IPS DF 6.9 (cell line): ENCODE results near the gene FOLR2.
"Not testable (repeated sequence)": the region's sequence is repeated elsewhere in the genome, so short reads cannot be mapped to it uniquely, and the experiment has no call there.

Experiments
- DNase-seq: peaks from one replicate; pipeline ENCODE4 v3.0.0-alpha.2; 2013; ENCODE audit warnings: low read depth, low spot score
- H3K27ac ChIP-seq: one replicate; pipeline ENCODE4 v1.5.1; 2013; ENCODE audit warnings: low read length, control low read depth
- H3K27me3 ChIP-seq: 2 replicates; pipeline ENCODE4 v1.6.1; 2013; ENCODE audit warnings: mild to moderate bottlenecking, low read length; ENCODE audit not compliant: control insufficient read depth, insufficient read depth
- H3K36me3 ChIP-seq: 2 replicates; pipeline ENCODE4 v1.6.1; 2013; ENCODE audit warnings: low read length; ENCODE audit not compliant: control insufficient read depth, insufficient read depth
- H3K4me1 ChIP-seq: 2 replicates; pipeline ENCODE4 v1.6.1; 2013; ENCODE audit warnings: low read length; ENCODE audit not compliant: control insufficient read depth, insufficient read depth
- H3K4me3 ChIP-seq: 2 replicates; pipeline ENCODE4 v1.5.1; 2013; ENCODE audit warnings: mild to moderate bottlenecking, low read length
- H3K9me3 ChIP-seq: 2 replicates; pipeline ENCODE4 v1.6.1; 2013; ENCODE audit warnings: low read length, inconsistent platforms; ENCODE audit not compliant: control insufficient read depth, insufficient read depth
- WGBS: extraction: QIAGEN DNeasy Blood & Tissue Kit; methylation state at CpG from one replicate; pipeline ENCODE4 v1.1.7; 2013; ENCODE audit warnings: mixed read lengths, missing lambda C conversion rate; ENCODE audit not compliant: insufficient read length, insufficient coverage; 5-methylcytosine and 5-hydroxymethylcytosine counted together

The FOLR2 gene

GRCh38 chr11:72216638-72217037, at the start of gene FOLR2:
Gene FOLR2 (plus strand): TSS chr11:72216794. CDS start chr11:72218585, 1,791 bp downstream.
- Histone ChIP-seq H3K4me1 (no peaks in the 10 kb centered on the region), H3K9me3 (no peaks in the 10 kb centered on the region), H3K27me3 (no peaks in the 10 kb centered on the region), H3K36me3 (no peaks in the 10 kb centered on the region), H3K27ac (no peak within 1 kb of the TSS), H3K4me3 (no peak within 1 kb of the TSS)
- no peak for DNase-seq
- WGBS = no CpG with 5 or more reads among the region's 6 CpGs

- H3K4me3 ChIP-seq, DNase-seq, H3K9me3 ChIP-seq, H3K4me1 ChIP-seq, H3K27me3 ChIP-seq, H3K36me3 ChIP-seq, H3K27ac ChIP-seq: not testable (repeated sequence)
- WGBS = no CpG with 5 or more reads among the region's 5 CpGs
Measured at GRCh38 chr11:72169046-72169555, 47.5 kb upstream of the FOLR2 start.

GRCh38 chr11:72169754-72170153, 46.8 kb upstream of the FOLR2 start:
- not testable (repeated sequence) for H3K27ac ChIP-seq, DNase-seq, H3K4me1 ChIP-seq, H3K9me3 ChIP-seq, H3K36me3 ChIP-seq, H3K4me3 ChIP-seq, H3K27me3 ChIP-seq
- WGBS = no CpG with 5 or more reads among the region's 3 CpGs

- WGBS = no CpG with 5 or more reads among the region's 4 CpGs
- H3K9me3 ChIP-seq = not testable (repeated sequence)
Measured at GRCh38 chr11:72172043-72172442, 44.6 kb upstream of the FOLR2 start.

GRCh38 chr11:72173291-72173690, 43.3 kb upstream of the FOLR2 start:
- no peak overlapping the region for H3K27ac ChIP-seq
- no CpG with 5 or more reads among the region's 3 CpGs for WGBS

More at GRCh38 chr11:72172043-72172442, 44.6 kb upstream of the FOLR2 start:
- H3K27ac ChIP-seq, H3K4me1 ChIP-seq, H3K36me3 ChIP-seq, DNase-seq, H3K27me3 ChIP-seq, H3K4me3 ChIP-seq: not testable (repeated sequence)

GRCh38 chr11:72174302-72175070, 42.1 kb upstream of the FOLR2 start:
- no peak overlapping the region for H3K27ac ChIP-seq
- no peaks in the 10 kb centered on the region for H3K36me3 ChIP-seq
- H3K27me3 ChIP-seq = no peaks in the 10 kb centered on the region
- no CpG with 5 or more reads among the region's 8 CpGs for WGBS
- H3K4me3 ChIP-seq = no peak overlapping the region
- no peak for DNase-seq
- no peaks in the 10 kb centered on the region for H3K9me3 ChIP-seq
- H3K4me1 ChIP-seq = no peaks in the 10 kb centered on the region

More at GRCh38 chr11:72173291-72173690, 43.3 kb upstream of the FOLR2 start:
- no peak for DNase-seq
- Histone ChIP-seq H3K36me3 (no peaks in the 10 kb centered on the region), H3K4me3 (no peak overlapping the region), H3K9me3 (no peaks in the 10 kb centered on the region), H3K27me3 (no peaks in the 10 kb centered on the region), H3K4me1 (no peaks in the 10 kb centered on the region)

- no peaks in the 10 kb centered on the region for H3K27me3 ChIP-seq
- no peaks in the 10 kb centered on the region for H3K36me3 ChIP-seq
- no peak overlapping the region for H3K27ac ChIP-seq
- no peak for DNase-seq
- no peaks in the 10 kb centered on the region for H3K9me3 ChIP-seq
- no CpG with 5 or more reads among the region's 6 CpGs for whole genome bisulfite sequencing
- H3K4me3 ChIP-seq = no peak overlapping the region
- H3K4me1 ChIP-seq = no peaks in the 10 kb centered on the region
Measured at GRCh38 chr11:72177656-72178055, 38.9 kb upstream of the FOLR2 start.

GRCh38 chr11:72179049-72179803, 37.4 kb upstream of the FOLR2 start:
- Histone ChIP-seq H3K4me1 (no peaks in the 10 kb centered on the region), H3K36me3 (no peaks in the 10 kb centered on the region), H3K27ac (no peak overlapping the region), H3K9me3 (no peaks in the 10 kb centered on the region), H3K4me3 (no peak overlapping the region), H3K27me3 (no peaks in the 10 kb centered on the region)
- no CpG with 5 or more reads among the region's 7 CpGs for WGBS
- no peak for DNase-seq

- no peak for DNase-seq
- Histone ChIP-seq H3K27ac (no peak overlapping the region), H3K4me3 (no peak overlapping the region), H3K27me3 (no peaks in the 10 kb centered on the region), H3K4me1 (no peaks in the 10 kb centered on the region), H3K36me3 (no peaks in the 10 kb centered on the region), H3K9me3 (no peaks in the 10 kb centered on the region)
- no CpG with 5 or more reads among the region's 4 CpGs for WGBS
Measured at GRCh38 chr11:72179804-72180396, 36.7 kb upstream of the FOLR2 start.

GRCh38 chr11:72180892-72181552, 35.6 kb upstream of the FOLR2 start:
- not testable (repeated sequence) for H3K27me3 ChIP-seq, DNase-seq, H3K9me3 ChIP-seq, H3K4me3 ChIP-seq, H3K36me3 ChIP-seq, H3K27ac ChIP-seq, H3K4me1 ChIP-seq
- no CpG with 5 or more reads among the region's 7 CpGs for WGBS
